DND-41 (cell line): ENCODE data around the gene GCAT.

Experiments
- ATAC-seq: fragments of 200-7000 bp; cut with Tn5 transposase; 3 replicates; pipeline ENCODE4 v1.9.1; 2021; ENCODE audit warnings: low read depth; ENCODE audit not compliant: insufficient read depth
- DNase-seq: peaks from one replicate; pipeline ENCODE4 v3.0.0-alpha.2; 2020
- H2AFZ ChIP-seq: 2 replicates; pipeline ENCODE4 v1.6.0; 2012; ENCODE audit warnings: low read depth, low read length
- H3K27ac ChIP-seq: 2 replicates; pipeline ENCODE4 v1.5.1; 2012; ENCODE audit warnings: low read length, inconsistent platforms
- H3K27me3 ChIP-seq: fragments of 200-600 bp; sonication (generic); 2 replicates; pipeline ENCODE4 v1.6.0; 2012; ENCODE audit warnings: low read length, mild to moderate bottlenecking, inconsistent platforms; ENCODE audit not compliant: insufficient read depth, poor library complexity
- H3K36me3 ChIP-seq: 2 replicates; pipeline ENCODE4 v1.5.1; 2012; ENCODE audit warnings: low read length, inconsistent platforms; ENCODE audit not compliant: insufficient read depth
- H3K4me1 ChIP-seq: 2 replicates; pipeline ENCODE4 v1.5.1; 2012; ENCODE audit warnings: mild to moderate bottlenecking, low read length; ENCODE audit not compliant: insufficient read depth
- H3K4me2 ChIP-seq: 2 replicates; pipeline ENCODE4 v1.6.0; 2012; ENCODE audit warnings: mild to moderate bottlenecking, moderate library complexity, low read length, inconsistent platforms; ENCODE audit not compliant: insufficient read depth
- H3K4me3 ChIP-seq, 2 experiments: fragments of 200-600 bp in 1 of 2; shearing (Covaris generic) in 1 of 2; 2 replicates each; pipeline ENCODE4 v1.5.1; 2012 to 2016; ENCODE audit warnings: inconsistent platforms in 2 of 2, low read length in 2 of 2, mild to moderate bottlenecking in 2 of 2, low read depth in 1 of 2, moderate library complexity in 1 of 2
- H3K79me2 ChIP-seq: 2 replicates; pipeline ENCODE4 v1.6.0; 2012; ENCODE audit warnings: low read length, inconsistent platforms; ENCODE audit not compliant: insufficient read depth
- H3K9ac ChIP-seq: 2 replicates; pipeline ENCODE4 v1.6.0; 2012; ENCODE audit warnings: low read depth, mild to moderate bottlenecking, inconsistent platforms, low read length, moderate library complexity
- H3K9me3 ChIP-seq: 2 replicates; pipeline ENCODE4 v1.5.1; 2012; ENCODE audit warnings: low read length, moderate library complexity, mild to moderate bottlenecking, inconsistent platforms; ENCODE audit not compliant: insufficient read depth, severe bottlenecking
- H4K20me1 ChIP-seq: 2 replicates; pipeline ENCODE4 v1.6.0; 2012; ENCODE audit warnings: low read length; ENCODE audit not compliant: insufficient read depth
- CTCF ChIP-seq: IDR thresholded peaks from 2 replicates; pipeline ENCODE4 v1.5.1; 2012; ENCODE audit warnings: borderline replicate concordance, low read length, moderate library complexity, mild to moderate bottlenecking; ENCODE audit not compliant: poor library complexity, severe bottlenecking; ENCODE audit errors: extremely low read depth
- EZH2 ChIP-seq: IDR thresholded peaks from 3 replicates; pipeline ENCODE4 v1.6.1; 2012; ENCODE audit warnings: borderline replicate concordance, low read depth, mild to moderate bottlenecking, moderate library complexity, low read length, inconsistent platforms; ENCODE audit not compliant: severe bottlenecking

Gene GCAT

GRCh38 chr22:37803195-37803638 is 4.5 kb upstream of the GCAT start:
- DNase-seq (no peak), ATAC-seq (no peak)
- H3K9ac ChIP-seq, result peak overlapping the region; percentile 66; the same call in 1 of the 2 replicates
- H3K79me2 ChIP-seq, result peaks cover 28% of the 10 kb centered on the region
- peak overlapping the region in 1 of 2 experiments; percentile 66; a peak in 2 of 4 replicates for H3K4me3 ChIP-seq
- H2AFZ ChIP-seq, result no peak overlapping the region
- peaks cover 50% of the 10 kb centered on the region for H3K4me1 ChIP-seq
- no peak overlapping the region for H3K27ac ChIP-seq
- peaks cover 11% of the 10 kb centered on the region for H3K27me3 ChIP-seq
- peaks cover 5% of the 10 kb centered on the region; the same call in 1 of the 2 replicates for H3K36me3 ChIP-seq
- TF ChIP-seq EZH2 (no peak), CTCF (no peak)
- no peaks in the 10 kb centered on the region for H3K9me3 ChIP-seq
- no peaks in the 10 kb centered on the region for H4K20me1 ChIP-seq
- H3K4me2 ChIP-seq, result peak overlapping the region; percentile 88

- peak overlapping the region; percentile 78 for H3K9ac ChIP-seq
- peaks cover 32% of the 10 kb centered on the region for H3K79me2 ChIP-seq
- peak overlapping the region; percentile 30 to 78; a peak in 3 of 4 replicates for H3K4me3 ChIP-seq
- no peak for DNase-seq
- peak overlapping the region; percentile 74; the same call in 1 of the 2 replicates for H2AFZ ChIP-seq
- no peak for ATAC-seq
- H3K27me3 ChIP-seq, result peaks cover 11% of the 10 kb centered on the region
- H3K36me3 ChIP-seq, result peaks cover 5% of the 10 kb centered on the region; the same call in 1 of the 2 replicates
- TF ChIP-seq CTCF (no peak), EZH2 (no peak)
- peak overlapping the region; percentile 89 for H3K27ac ChIP-seq
- H3K4me2 ChIP-seq, result peak overlapping the region; percentile 88
- no peaks in the 10 kb centered on the region for H3K9me3 ChIP-seq
- peaks cover 56% of the 10 kb centered on the region for H3K4me1 ChIP-seq
- no peaks in the 10 kb centered on the region for H4K20me1 ChIP-seq
Measured at GRCh38 chr22:37803639-37804351, 3.9 kb upstream of the GCAT start.

GRCh38 chr22:37804352-37804880 is 3.3 kb upstream of the GCAT start:
- Histone ChIP-seq H3K27ac (peak overlapping the region; percentile 89), H3K36me3 (peaks cover 5% of the 10 kb centered on the region; the same call in 1 of the 2 replicates), H3K4me1 (peaks cover 62% of the 10 kb centered on the region), H4K20me1 (0 out of 2 replicates have a peak, but pooled peaks cover 3% of the 10 kb centered on the region), H3K27me3 (peaks cover 11% of the 10 kb centered on the region), H3K79me2 (peaks cover 38% of the 10 kb centered on the region), H3K9ac (peak overlapping the region; percentile 78), H3K4me3 (peak overlapping the region; percentile 30 to 78; a peak in 3 of 4 replicates), H3K9me3 (no peaks in the 10 kb centered on the region), H2AFZ (peak overlapping the region; percentile 74), H3K4me2 (peak overlapping the region; percentile 79)
- ATAC-seq (no peak), DNase-seq (peak; percentile 30)
- TF ChIP-seq EZH2 (no peak), CTCF (no peak)
